GM12872 (cell line): ENCODE results near the gene CPT1C.

Experiments used
- CTCF ChIP-seq: IDR thresholded peaks from 3 replicates; pipeline ENCODE4 v1.5.1; 2011; ENCODE audit warnings: low read depth, mild to moderate bottlenecking, low read length, moderate library complexity; ENCODE audit not compliant: insufficient read depth

The CPT1C gene

GRCh38 chr19:49761249-49761624, 70.3 kb downstream of the CPT1C start:
- TF ChIP-seq CTCF: no peak

- TF ChIP-seq CTCF: no peak
These were observed 70.9 kb downstream of the CPT1C start for GRCh38 chr19:49761625-49762311.

GRCh38 chr19:49763230-49763629, 72.3 kb downstream of the CPT1C start, which contains the start of gene TSKS:
Gene TSKS, minus strand, starts transcription at chr19:49763306. Its CDS starts 59 bp downstream, at chr19:49763247.
- TF ChIP-seq CTCF: no peak
